NK-92 (cell line): ENCODE data around the gene LGALS3BP.

Experiments used
- DNase-seq: peaks from one replicate; lab custom pipeline; 2025; ENCODE audit not compliant: unreplicated experiment; lab: John Stamatoyannopoulos, UW

LGALS3BP gene

GRCh38 chr17:78940708-78941107 lies 39.0 kb downstream of the LGALS3BP start:
- no peak for DNase-seq

GRCh38 chr17:78940258-78940657 lies 39.5 kb downstream of the LGALS3BP start:
- DNase-seq: no peak

- no peak for DNase-seq
Measured at GRCh38 chr17:78939615-78940014, 40.1 kb downstream of the LGALS3BP start.

- no peak for DNase-seq
Measured at GRCh38 chr17:78937561-78937960, 42.2 kb downstream of the LGALS3BP start.

GRCh38 chr17:78935419-78936323 lies 44.1 kb downstream of the LGALS3BP start:
- DNase-seq: no peak

GRCh38 chr17:78934681-78935418 lies 44.9 kb downstream of the LGALS3BP start:
- DNase-seq: no peak

- no peak for DNase-seq
Measured at GRCh38 chr17:78933959-78934568, 45.7 kb downstream of the LGALS3BP start.

- no peak for DNase-seq
Measured at GRCh38 chr17:78933025-78933958, 46.4 kb downstream of the LGALS3BP start.

GRCh38 chr17:78929908-78930775 lies 49.6 kb downstream of the LGALS3BP start:
- DNase-seq: no peak

GRCh38 chr17:78925662-78926555 lies 53.8 kb downstream of the LGALS3BP start:
- DNase-seq: no peak

- no peak for DNase-seq
Measured at GRCh38 chr17:78925234-78925633, 54.5 kb downstream of the LGALS3BP start, which contains the start of gene TIMP2. Gene TIMP2, minus strand, starts transcription at chr17:78925387. Its CDS starts 299 bp downstream, at chr17:78925088.

- DNase-seq: no peak
Measured at GRCh38 chr17:78924481-78925151, 55.1 kb downstream of the LGALS3BP start.

- no peak for DNase-seq
Measured at GRCh38 chr17:78923660-78924453, 55.9 kb downstream of the LGALS3BP start.

GRCh38 chr17:78922816-78923498 lies 56.8 kb downstream of the LGALS3BP start:
- DNase-seq: no peak

GRCh38 chr17:78921437-78921971 lies 58.2 kb downstream of the LGALS3BP start:
- no peak for DNase-seq
